NCI-H526 treated with DMSO at 0.1 percent for 48 hours (cell line): Measurements from ENCODE around the gene CNFN.

Source experiments
- DNase-seq: peaks from one replicate; lab custom pipeline; 2025; lab: John Stamatoyannopoulos, UW

CNFN gene, protein sequence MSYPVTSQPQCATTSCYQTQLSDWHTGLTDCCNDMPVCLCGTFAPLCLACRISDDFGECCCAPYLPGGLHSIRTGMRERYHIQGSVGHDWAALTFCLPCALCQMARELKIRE

GRCh38 chr19:42389899-42390298 is at the start of gene CNFN:
Gene CNFN (minus strand): TSS chr19:42390297. CDS start chr19:42389037, 1,260 bp downstream.
- DNase-seq, result no peak

DNA sequence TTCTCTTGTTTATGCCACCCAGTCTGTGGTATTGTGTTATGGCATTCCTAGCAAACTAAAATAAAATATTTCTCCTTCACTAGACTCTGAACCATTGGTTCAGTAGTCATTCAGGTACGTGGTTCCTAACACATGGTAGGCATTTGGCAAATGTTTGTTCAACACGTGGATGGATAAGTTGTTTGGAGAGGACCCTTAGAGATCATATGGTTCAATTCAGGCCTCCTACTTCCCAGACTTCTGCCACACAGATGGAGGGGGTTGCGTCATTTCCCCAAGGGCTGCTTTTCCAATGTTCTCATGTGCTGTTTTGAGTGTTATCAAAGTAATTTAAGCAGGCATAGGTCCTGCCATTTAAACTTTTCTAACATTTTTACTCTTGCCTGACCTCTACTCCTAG is 45.9 kb upstream of the CNFN start:
- no peak for DNase-seq

GRCh38 chr19:42435316-42435715 is 45.2 kb upstream of the CNFN start:
- DNase-seq, result no peak

DNA sequence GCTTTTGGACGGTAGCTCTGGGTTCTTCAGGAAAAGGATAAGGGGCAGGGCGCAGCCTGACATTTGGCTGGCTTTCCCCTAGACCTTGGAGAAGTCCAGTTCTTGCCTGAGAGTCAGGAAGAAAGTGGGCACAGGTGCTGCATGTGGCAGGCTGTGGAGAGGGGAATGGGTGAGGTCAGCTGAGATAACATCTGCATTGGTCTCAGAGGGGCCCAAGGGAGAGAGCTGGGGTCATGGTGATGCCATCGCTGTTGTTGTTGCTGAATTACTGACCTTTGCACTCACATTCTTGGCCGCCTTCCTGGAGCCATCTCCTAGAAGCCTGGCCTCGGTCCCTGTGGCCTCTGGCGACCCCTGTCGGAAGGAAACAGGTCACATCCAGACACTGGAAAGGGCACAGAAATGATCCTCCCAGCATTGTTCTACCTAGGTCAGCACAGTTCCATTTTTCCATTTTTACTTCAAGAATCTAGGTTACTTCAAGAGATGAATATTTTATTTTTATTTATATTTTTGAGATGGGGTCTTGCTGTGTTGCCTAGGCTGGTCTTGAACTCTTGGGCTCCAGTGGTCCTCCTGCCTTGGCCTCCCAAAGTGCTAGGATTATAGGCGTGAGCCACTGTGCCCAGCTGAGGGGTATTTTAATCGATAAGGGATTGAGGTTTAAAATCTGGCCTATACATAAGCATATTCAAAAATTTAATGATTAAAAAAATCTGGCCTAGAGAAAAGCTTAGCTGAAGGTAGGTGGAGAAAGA is 43.6 kb upstream of the CNFN start:
- peak; percentile 42 for DNase-seq

GRCh38 chr19:42431486-42431885 is 41.4 kb upstream of the CNFN start:
- no peak for DNase-seq

- no peak for DNase-seq
Measured at GRCh38 chr19:42428676-42429075, 38.6 kb upstream of the CNFN start.

GRCh38 chr19:42427313-42427712 is 37.2 kb upstream of the CNFN start, which contains the start of gene LIPE:
Gene LIPE (minus strand): TSS chr19:42427388. CDS start chr19:42427149, 239 bp downstream.
- DNase-seq, result no peak

- no peak for DNase-seq
Measured at GRCh38 chr19:42426643-42427042, 36.5 kb upstream of the CNFN start.

DNA sequence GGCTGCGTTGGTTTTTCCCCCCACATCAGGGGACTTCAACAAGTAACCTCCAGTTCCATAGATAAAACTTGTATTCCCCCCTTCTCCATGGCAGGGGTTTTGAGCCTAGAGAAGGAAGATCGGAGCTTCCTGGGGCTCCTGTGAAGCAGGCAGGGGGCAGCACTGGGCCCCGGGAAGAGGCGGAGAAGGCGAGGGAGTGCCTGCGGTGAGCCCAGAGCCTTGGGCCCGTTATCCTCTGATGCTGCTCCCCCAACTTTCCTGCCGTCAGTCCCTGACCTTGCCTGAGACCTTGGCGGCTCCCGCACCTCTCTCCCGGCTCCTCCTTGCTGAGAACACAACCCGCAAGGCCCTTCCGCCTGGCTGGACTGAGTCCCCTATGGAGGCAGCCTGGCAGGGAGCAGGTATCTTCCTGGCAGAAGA is 34.6 kb upstream of the CNFN start:
- DNase-seq, result no peak

- no peak for DNase-seq
Measured at GRCh38 chr19:42424345-42424707, 34.2 kb upstream of the CNFN start.

DNA sequence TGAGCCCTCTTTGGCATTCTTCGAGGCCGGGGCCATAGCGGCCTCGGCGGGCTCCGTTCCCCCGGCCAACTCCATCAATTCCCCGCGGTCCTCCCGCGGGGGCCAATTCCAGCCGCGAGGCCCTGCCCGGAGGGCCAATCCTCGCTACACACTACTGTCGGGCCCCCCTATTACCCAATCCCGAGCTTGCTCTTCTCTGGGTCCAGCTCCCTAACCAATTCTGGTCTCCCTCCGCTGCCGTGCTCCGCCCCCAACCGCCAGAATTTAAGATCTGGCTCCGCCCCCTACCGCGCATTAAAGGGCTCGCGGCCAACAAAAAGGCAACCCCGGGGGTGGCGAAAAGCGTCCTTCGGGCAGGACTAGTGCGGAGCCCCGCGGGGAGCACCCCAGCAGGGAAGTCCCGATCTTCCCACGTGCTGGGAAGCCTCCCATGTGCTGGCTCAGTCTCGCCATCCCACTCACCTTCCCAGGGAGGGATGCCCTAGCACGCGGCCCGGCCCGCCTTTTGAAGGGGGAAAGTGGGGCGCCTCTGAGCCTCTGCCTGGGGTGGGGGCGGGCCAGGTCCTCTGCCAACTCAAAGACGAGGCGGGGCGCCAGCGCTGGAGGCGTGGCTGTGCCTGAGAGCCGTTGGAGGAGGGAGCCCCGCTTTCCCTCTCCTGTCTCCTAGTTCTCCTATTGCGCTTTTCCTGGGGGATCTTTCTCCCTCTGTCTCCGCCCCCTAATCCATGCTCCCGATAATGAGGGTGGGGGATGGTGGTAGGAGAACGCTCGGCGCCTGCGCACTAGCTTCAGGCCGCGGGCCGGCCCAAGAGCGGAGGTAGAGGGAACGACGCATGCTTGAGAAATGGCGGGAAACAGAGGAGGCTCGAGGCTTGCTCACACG is 33.6 kb upstream of the CNFN start:
- peak; percentile 80 for DNase-seq

GRCh38 chr19:42422901-42423461 is 32.9 kb upstream of the CNFN start:
- DNase-seq, result peak; percentile 79

DNA sequence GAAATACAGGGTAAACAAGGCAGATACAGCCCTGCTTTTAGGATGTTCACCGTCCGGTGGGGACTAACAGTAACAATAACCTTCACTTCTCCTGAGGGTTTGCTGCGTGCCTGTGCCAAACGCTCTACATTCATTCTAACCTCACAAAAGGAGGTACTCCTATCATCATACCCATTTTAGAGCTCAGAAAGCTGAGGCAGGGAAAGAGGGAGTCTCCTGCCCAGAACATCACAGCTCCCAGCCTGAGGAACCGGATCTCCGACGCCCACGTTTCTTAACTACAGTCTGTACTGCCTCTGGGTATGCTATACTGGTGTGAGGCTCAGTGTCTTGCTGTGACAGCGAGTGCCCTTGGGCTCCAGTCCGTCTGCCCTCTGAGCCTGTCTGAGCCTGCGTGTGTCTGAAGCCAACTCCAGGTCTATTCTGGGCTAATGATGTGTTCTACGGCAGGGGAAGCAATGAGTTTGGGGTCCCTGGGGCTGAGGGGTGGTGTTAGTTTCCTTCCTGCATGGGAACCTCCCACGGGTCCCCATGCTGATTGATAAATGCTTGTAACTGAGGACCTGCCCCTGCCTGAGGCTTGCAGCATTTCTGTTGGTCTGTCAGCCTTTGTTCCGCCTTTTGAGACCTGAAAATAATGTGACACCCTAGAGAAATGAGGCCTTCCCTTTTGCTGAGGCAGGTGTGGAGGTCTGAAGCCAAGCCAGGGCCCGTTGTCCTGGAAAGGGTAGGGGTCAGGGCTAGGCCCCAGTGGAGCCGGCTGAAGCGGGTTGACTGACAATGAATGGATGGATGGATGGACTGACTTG is 32.2 kb upstream of the CNFN start:
- DNase-seq, result no peak

DNA sequence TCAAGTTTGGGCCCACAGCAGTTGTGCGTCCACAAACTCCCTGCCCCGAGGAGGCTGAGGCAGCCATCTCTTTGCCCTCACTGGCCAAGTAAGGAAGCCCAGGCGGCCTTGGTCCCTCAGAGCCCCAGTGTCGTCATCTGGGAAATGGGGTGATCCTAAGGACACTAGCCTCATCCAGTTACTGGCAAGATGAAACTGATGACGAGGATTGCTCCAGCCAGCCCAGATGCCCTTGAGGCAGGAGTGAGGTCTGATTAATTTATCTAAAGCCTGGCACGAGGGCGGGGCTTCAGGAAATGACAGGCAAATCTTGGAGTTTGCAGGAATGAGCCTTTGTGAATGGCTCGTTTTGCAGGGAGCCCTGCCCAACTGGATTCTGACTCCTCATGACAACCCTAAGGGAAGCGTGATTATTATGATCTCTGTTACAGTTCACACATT is 31.5 kb upstream of the CNFN start:
- no peak for DNase-seq

DNA sequence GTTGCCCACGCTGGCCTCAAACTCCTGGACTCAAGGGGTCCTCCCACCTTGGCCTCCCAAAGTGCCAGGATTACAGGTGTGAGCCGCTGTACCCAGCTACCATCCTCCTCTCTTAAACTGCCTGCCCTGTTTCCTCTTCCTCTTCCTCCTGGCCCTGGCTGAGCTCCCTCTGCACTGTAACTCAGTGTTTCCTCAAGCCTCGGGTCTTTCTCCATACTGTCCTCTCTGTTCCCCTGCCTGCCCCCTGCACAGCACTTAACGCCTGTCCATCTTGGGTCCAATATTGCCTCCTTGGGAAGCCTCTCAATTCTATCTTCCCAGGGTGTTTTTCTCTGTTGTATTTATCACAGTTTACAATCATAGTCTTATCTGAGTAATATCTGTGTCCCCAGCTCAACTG is 31.0 kb upstream of the CNFN start:
- no peak for DNase-seq

DNA sequence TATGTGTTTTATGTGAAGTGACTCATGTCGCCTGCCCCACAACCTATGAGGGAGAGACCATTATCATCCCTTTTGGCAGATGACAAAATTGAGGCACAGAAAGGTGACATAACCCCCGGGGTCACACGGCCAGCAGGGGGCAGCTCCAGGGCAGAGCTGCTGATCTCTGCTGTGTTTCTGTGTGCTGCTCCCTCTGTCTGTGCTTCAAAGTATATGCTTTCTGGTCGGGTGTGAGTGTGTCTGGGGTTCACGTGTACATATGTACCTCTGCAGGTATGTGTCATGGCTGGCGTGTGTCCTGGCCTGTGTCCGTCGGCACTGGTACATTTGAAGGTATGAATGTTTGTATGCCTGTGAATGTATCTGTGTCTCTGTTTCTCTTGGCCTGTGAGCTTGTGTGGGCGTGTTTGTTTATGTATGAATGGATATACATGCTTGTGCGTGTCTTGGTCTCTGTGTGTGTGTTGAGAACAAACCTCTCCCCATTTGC is 30.0 kb upstream of the CNFN start:
- peak; percentile 43 for DNase-seq

- DNase-seq, result no peak
Measured at GRCh38 chr19:42419309-42419708, 29.2 kb upstream of the CNFN start.

- no peak for DNase-seq
Measured at GRCh38 chr19:42412661-42413076, 22.6 kb upstream of the CNFN start.

DNA sequence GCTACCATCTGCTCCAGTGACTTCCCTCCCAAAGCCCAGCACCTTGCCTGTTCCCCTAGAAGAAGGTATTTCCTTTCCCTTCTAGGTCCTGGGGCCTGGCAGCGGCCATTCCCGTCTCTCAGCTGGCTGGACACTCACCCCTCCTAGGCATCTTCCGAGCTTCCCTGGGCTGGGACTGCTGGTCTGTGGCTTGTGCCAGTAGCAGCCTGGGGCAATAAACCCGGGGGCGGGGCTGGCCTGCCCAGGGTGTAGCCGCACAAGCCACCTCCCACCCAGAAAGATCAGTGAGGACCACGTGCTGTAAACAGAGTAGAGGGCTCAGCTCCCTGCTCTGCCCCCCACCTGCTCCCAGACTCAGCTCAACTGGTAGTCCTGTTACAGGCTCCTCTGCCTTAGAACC is 22.1 kb upstream of the CNFN start:
- DNase-seq, result no peak

DNA sequence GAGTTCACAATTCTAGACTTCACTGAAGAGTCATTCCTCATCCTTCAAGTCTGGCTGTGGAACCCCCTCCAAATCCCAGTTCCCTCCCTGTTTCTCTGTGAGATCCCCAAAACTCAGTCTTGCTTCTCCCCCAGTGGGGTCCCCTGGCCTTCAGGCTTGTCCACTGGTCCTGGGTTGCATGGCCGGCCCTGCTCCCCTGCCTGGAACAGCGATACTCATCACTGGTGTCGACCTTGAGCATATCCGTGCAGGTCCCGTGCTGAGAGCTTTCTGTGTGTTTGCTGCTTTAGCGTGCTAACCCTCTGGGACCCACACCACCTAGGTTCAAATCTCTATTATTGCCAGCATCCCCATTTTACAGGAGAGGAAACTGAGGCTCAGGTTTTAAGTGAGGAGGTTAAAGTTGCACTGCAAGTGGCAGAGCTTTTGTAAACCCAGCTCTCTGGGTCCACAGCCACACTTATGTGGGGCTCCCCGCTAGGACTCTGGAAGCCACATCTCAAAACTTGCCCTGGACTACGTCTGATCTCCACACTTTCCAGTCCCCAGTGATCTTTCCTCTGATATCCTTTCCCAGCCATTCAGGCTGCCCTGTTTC is 21.6 kb upstream of the CNFN start:
- DNase-seq, result no peak

DNA sequence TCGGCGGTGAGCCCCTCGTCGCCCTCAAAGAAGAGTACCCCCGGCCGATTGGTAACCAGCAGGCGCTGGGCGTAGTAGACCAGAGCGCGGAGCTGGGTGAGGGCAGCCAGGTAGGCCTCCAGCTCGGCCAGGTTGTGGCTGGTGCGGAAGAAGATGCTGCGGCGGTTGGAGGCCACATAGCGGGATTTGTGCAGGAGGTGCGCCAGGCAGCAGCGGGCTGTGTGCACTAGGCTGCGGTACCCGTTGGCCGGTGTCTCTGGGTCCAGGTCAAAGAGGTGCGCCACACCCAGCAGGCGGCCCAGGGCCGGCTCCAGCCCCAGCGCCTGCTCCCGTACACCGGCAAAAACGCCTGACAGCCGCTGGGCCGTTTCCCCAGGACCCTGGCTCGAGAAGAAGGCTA is 20.3 kb upstream of the CNFN start:
- no peak for DNase-seq
